GM12872 (cell line): ENCODE data around the gene NRXN3.

ENCODE experiments used
- TF ChIP-seq, protein P1 (sequence below): IDR thresholded peaks from 3 replicates; pipeline ENCODE4 v1.5.1; 2011; ENCODE audit warnings: low read depth, mild to moderate bottlenecking, low read length, moderate library complexity; ENCODE audit not compliant: insufficient read depth

The NRXN3 gene

DNA sequence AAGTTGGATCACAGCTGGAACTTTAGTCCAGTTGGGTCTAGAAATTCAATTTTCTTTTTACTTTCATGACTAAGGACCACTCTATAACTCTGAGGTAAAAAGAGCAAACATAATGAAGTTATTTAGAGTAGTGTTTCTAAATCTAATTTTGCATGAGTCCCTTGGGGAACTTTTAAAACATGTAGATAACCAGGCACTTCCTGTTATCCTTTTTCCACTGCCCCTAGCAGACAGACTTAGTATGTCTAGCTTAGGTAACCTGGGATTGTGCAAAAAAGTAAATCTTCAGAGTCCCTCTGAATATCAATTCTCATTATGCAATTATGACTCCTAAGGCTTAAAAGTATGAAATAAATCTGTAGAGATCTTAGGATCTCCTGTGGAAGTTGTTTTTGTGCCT, 1669.9 kb downstream of the NRXN3 start:
- TF ChIP-seq, protein P1, sequence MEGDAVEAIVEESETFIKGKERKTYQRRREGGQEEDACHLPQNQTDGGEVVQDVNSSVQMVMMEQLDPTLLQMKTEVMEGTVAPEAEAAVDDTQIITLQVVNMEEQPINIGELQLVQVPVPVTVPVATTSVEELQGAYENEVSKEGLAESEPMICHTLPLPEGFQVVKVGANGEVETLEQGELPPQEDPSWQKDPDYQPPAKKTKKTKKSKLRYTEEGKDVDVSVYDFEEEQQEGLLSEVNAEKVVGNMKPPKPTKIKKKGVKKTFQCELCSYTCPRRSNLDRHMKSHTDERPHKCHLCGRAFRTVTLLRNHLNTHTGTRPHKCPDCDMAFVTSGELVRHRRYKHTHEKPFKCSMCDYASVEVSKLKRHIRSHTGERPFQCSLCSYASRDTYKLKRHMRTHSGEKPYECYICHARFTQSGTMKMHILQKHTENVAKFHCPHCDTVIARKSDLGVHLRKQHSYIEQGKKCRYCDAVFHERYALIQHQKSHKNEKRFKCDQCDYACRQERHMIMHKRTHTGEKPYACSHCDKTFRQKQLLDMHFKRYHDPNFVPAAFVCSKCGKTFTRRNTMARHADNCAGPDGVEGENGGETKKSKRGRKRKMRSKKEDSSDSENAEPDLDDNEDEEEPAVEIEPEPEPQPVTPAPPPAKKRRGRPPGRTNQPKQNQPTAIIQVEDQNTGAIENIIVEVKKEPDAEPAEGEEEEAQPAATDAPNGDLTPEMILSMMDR: no peak

DNA sequence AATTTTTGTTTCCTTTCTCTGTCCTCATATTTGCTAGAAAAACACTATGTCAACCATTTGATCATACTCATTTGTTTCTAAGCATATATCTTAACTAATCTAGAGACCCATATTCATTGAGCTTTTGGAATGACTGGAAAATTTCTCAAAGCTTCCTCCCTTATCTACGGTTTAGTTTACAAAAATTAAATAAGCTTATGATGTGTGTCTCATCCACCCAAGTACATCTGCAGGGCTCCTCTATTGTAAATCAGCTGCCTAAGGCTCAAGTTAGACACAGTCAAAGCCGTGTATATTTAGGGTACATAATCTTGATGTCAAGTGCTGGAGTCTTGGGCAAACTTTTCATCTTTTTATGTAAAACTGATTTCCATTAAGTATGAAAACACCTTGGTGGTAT, 1670.7 kb downstream of the NRXN3 start:
- TF ChIP-seq, protein P1: no peak

DNA sequence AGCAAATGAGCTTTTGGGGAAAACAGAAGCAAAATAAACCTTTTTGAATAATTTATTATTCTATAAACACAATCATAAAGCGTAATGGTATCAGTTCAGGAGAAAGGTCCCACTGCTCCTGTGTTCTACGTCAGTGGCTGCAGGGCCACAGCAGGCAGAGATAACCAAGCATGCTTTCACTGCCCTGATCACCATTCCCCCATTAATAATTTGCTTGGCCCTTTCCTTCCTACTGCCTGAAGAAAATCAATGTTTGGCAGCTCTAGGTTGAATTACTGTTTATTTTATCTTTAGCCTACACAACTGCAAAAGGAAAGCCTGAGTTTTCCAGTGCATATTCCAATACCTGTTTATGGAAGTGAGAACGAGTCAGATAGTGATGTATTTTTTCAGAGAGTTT, 1671.3 kb downstream of the NRXN3 start:
- TF ChIP-seq, protein P1: no peak

DNA sequence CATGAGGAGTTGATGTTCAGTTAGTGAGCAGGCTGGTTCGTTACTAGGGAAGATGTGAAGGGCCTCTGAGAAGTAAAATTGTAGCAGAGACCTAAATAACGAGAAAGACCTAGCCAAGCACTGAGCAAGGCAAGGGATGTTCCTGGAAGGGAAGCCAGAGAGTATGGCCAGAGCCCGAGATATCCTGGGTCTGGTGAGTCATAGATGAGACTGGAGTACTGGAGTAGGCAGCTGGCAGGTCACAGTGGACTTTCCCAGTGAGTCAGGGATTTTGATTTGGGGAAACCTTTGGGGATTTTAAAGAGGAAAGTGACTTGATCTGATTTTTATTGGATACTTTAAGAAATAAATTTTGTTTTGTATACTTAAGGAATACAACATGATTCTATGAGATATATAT, 1672.1 kb downstream of the NRXN3 start:
- TF ChIP-seq, protein P1: no peak

DNA sequence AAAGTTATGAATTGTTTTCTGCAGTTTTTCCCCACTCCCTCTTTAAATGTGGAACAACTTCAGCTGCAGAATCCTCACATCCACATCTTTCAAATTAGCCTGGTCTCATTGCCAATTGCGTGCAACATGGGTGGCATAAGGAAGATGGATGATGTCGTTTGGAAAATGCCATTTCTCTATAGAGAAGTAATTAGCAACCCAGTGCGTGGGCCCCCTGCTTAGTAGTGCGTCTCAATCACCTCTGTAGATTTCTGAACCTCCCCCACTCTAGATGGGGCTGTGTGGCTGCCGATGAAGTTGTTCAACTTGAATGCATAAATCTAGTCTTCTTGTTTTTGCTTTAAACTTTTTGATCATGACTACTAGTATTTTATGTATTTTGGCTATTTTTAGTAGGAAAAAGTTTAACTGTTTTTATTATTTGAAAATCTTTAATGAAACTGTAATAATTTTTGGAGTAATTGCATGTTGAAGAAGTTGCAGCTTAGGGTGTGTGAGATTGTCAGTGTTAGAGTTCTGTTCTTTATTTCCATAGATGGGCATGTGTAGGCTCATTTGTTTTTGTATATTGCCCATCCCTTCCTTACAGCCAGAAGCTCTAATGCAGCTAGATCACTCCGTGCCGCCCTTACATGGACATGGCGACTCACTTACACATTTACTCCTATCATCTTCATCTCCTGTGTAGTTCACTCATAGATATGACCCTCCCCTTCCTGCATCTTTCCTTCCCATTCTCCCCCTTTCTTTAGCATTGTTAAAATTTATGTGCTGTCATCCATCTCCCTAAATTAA, 1683.0 kb downstream of the NRXN3 start:
- TF ChIP-seq, protein P1: no peak

DNA sequence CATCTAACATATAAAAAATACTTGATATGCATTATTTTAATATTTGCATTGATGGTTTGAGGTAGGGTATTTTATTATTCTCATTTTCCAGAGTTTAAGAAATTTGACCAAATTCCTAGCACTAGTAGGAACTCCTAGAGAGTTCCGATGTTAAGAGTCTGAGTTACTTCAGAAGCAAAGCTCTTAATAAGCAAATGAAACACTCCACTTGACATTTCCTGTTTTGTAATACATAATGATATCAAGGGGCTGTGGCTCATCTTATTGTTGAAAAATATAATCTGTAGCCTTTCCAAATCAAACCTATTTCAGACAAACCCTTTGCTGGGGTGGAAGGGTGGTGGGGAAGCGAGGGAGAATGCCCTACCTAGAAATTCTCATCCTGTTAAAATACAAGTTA, 1685.6 kb downstream of the NRXN3 start:
- TF ChIP-seq, protein P1: no peak

DNA sequence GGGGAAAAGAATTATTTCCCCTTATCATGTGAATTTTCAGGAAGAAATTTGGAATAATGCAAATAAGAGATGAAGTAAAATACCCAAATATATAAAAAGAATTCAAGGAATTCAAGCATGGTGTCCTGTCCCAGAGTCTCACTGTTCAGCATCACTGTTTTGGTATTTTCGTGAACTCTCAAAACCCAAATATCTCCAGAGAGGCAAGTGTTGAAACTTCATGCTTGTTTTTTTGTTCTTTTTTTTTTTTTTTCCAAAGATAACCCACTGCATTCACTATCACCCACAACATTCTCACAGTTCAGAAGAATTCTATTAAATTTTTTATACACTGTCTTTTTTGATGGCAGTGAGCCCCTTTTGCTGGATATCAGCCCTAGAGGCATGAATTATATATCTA, 1686.2 kb downstream of the NRXN3 start:
- TF ChIP-seq, protein P1: no peak
